PC-9 (cell line): ENCODE measurements around the gene IL1R2.

Experiments
- EZH2 ChIP-seq: fragments of 200-600 bp; sonication (generic); IDR thresholded peaks from 2 replicates; pipeline ENCODE4 v1.8.0; 2017; ENCODE audit warnings: antibody characterized with exemption, low read depth
- TF ChIP-seq, protein P1 (sequence below): fragments of 200-600 bp; sonication (generic); conservative IDR thresholded peaks from 2 replicates; pipeline ENCODE4 v1.6.1; 2017; ENCODE audit warnings: mixed run types, antibody characterized with exemption, mild to moderate bottlenecking, moderate library complexity

DNA sequence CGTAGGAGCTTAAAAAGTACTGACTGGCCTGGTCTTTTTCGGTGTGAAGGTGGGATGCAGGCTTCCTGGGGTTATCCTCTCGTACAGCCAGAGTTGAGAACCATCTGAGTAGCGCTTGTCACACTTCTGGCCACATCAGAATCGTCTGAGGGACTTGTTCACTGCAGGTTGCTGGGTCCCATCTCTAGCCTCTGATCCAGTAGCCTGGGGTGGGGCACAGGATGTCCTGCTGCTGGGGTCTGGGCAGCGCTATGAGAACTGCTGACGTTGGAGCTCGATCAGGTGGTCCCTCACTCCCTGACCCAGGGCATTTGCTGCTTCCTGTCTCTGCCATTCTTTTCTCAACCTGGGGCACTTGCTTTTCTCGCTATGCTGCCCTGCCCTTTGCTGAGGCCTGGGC is 7.1 kb upstream of the IL1R2 start:
- TF ChIP-seq, protein P1, sequence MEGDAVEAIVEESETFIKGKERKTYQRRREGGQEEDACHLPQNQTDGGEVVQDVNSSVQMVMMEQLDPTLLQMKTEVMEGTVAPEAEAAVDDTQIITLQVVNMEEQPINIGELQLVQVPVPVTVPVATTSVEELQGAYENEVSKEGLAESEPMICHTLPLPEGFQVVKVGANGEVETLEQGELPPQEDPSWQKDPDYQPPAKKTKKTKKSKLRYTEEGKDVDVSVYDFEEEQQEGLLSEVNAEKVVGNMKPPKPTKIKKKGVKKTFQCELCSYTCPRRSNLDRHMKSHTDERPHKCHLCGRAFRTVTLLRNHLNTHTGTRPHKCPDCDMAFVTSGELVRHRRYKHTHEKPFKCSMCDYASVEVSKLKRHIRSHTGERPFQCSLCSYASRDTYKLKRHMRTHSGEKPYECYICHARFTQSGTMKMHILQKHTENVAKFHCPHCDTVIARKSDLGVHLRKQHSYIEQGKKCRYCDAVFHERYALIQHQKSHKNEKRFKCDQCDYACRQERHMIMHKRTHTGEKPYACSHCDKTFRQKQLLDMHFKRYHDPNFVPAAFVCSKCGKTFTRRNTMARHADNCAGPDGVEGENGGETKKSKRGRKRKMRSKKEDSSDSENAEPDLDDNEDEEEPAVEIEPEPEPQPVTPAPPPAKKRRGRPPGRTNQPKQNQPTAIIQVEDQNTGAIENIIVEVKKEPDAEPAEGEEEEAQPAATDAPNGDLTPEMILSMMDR = no peak
- no peak for TF ChIP-seq EZH2
